Cardiac fibroblast (primary cell): ENCODE data around the gene POU3F4.

ENCODE experiments used
- DNase-seq, 2 donors: peaks; one replicate each; pipeline versions ENCODE4 v3.0.0 to v3.0.0-alpha.2; 2010; ENCODE audit warnings: low read depth in 2 of 2
- H3K4me3 ChIP-seq, 2 donors: replicated peaks in 1 of 2; 1 replicate in 1 of 2; 2 replicates in 1 of 2; pipeline ENCODE4 v1.5.1; 2011; ENCODE audit warnings: low read depth in 2 of 2, low read length in 2 of 2, mild to moderate bottlenecking in 2 of 2, moderate library complexity in 1 of 2
- CTCF ChIP-seq: IDR thresholded peaks from one replicate; pipeline ENCODE4 v1.5.1; 2011; ENCODE audit warnings: low read depth, mild to moderate bottlenecking, low read length, inconsistent platforms

POU3F4 gene

GRCh38 chrX:83508526-83509253, 600 bp downstream of the POU3F4 start:
- no peak for DNase-seq
- no peak for TF ChIP-seq CTCF
- H3K4me3 ChIP-seq, result no peak overlapping the region

GRCh38 chrX:83509254-83509801, 1.2 kb downstream of the POU3F4 start:
- H3K4me3 ChIP-seq, result no peak overlapping the region
- no peak for DNase-seq
- no peak for TF ChIP-seq CTCF

- no peak overlapping the region for H3K4me3 ChIP-seq
Observed at GRCh38 chrX:83510510-83511062, 2.5 kb downstream of the POU3F4 start.

GRCh38 chrX:83511208-83511607, 3.1 kb downstream of the POU3F4 start:
- DNase-seq, result no peak
- TF ChIP-seq CTCF, result no peak
- no peak overlapping the region for H3K4me3 ChIP-seq

More at GRCh38 chrX:83510510-83511062, 2.5 kb downstream of the POU3F4 start:
- no peak for DNase-seq
- no peak for TF ChIP-seq CTCF

GRCh38 chrX:83512111-83512510, 4.0 kb downstream of the POU3F4 start:
- H3K4me3 ChIP-seq, result no peak overlapping the region

GRCh38 chrX:83516597-83516996, 8.5 kb downstream of the POU3F4 start:
- DNase-seq, result no peak
- H3K4me3 ChIP-seq, result no peak overlapping the region
- TF ChIP-seq CTCF, result no peak

More at GRCh38 chrX:83512111-83512510, 4.0 kb downstream of the POU3F4 start:
- no peak for DNase-seq
- TF ChIP-seq CTCF, result no peak

GRCh38 chrX:83521905-83522304, 13.8 kb downstream of the POU3F4 start:
- H3K4me3 ChIP-seq, result no peak overlapping the region
- TF ChIP-seq CTCF, result no peak
- DNase-seq, result no peak
